GM19240 (cell line): Measurements from ENCODE around the gene CDK19.
"Not testable (repeated sequence)": the region's sequence is repeated elsewhere in the genome, so short reads cannot be mapped to it uniquely, and the experiment has no call there.

ENCODE experiments used
- DNase-seq: peaks from one replicate; pipeline ENCODE4 v3.0.0; 2011; ENCODE audit warnings: low spot score; ENCODE audit not compliant: insufficient read length

CDK19 gene

GRCh38 chr6:110757926-110758325, 57.3 kb downstream of the CDK19 start:
- no peak for DNase-seq

- no peak for DNase-seq
These were observed 58.5 kb downstream of the CDK19 start for GRCh38 chr6:110756817-110757216.

GRCh38 chr6:110755411-110755834, 59.8 kb downstream of the CDK19 start:
- DNase-seq = no peak

GRCh38 chr6:110753936-110754668, 61.2 kb downstream of the CDK19 start:
- not testable (repeated sequence) for DNase-seq

- no peak for DNase-seq
These were observed 66.8 kb downstream of the CDK19 start for GRCh38 chr6:110748453-110748852.

- no peak for DNase-seq
These were observed 68.6 kb downstream of the CDK19 start for GRCh38 chr6:110746680-110747079.

GRCh38 chr6:110744991-110745390, 70.3 kb downstream of the CDK19 start:
- DNase-seq = no peak

- not testable (repeated sequence) for DNase-seq
These were observed 72.7 kb downstream of the CDK19 start for GRCh38 chr6:110742552-110742951.

- DNase-seq = no peak
These were observed 73.8 kb downstream of the CDK19 start for GRCh38 chr6:110741517-110741916.

- no peak for DNase-seq
These were observed 76.3 kb downstream of the CDK19 start for GRCh38 chr6:110738899-110739365.

- DNase-seq = no peak
These were observed 79.6 kb downstream of the CDK19 start for GRCh38 chr6:110735666-110736065.

GRCh38 chr6:110731898-110732297, 83.4 kb downstream of the CDK19 start:
- DNase-seq = no peak

GRCh38 chr6:110731196-110731595, 84.1 kb downstream of the CDK19 start:
- DNase-seq = no peak

- DNase-seq = no peak
These were observed 86.8 kb downstream of the CDK19 start for GRCh38 chr6:110728501-110728900.

GRCh38 chr6:110723017-110723416, 92.3 kb downstream of the CDK19 start:
- DNase-seq = no peak

GRCh38 chr6:110720066-110720465, 95.2 kb downstream of the CDK19 start:
- DNase-seq = no peak

GRCh38 chr6:110719601-110720000, 95.7 kb downstream of the CDK19 start:
- not testable (repeated sequence) for DNase-seq

- no peak for DNase-seq
These were observed 101.1 kb downstream of the CDK19 start for GRCh38 chr6:110714143-110714542.

GRCh38 chr6:110712238-110712637, 103.0 kb downstream of the CDK19 start:
- DNase-seq = no peak

GRCh38 chr6:110710115-110710514, 105.2 kb downstream of the CDK19 start:
- DNase-seq = no peak

GRCh38 chr6:110708295-110708950, 106.8 kb downstream of the CDK19 start:
- DNase-seq = no peak

GRCh38 chr6:110705543-110705942, 109.7 kb downstream of the CDK19 start:
- no peak for DNase-seq
